ENCODE data around the gene TCEA2.

Gene TCEA2

GRCh38 chr20:64062596-64063388 is at the start of gene TCEA2:
TCEA2 (plus strand) TSS chr20:64063198; CDS start chr20:64063313, 115 bp downstream.
- peak; percentile 95 for DNase-seq

- no peak for DNase-seq
These were observed 47.4 kb upstream of the TCEA2 start for GRCh38 chr20:64015635-64016034.

DNA sequence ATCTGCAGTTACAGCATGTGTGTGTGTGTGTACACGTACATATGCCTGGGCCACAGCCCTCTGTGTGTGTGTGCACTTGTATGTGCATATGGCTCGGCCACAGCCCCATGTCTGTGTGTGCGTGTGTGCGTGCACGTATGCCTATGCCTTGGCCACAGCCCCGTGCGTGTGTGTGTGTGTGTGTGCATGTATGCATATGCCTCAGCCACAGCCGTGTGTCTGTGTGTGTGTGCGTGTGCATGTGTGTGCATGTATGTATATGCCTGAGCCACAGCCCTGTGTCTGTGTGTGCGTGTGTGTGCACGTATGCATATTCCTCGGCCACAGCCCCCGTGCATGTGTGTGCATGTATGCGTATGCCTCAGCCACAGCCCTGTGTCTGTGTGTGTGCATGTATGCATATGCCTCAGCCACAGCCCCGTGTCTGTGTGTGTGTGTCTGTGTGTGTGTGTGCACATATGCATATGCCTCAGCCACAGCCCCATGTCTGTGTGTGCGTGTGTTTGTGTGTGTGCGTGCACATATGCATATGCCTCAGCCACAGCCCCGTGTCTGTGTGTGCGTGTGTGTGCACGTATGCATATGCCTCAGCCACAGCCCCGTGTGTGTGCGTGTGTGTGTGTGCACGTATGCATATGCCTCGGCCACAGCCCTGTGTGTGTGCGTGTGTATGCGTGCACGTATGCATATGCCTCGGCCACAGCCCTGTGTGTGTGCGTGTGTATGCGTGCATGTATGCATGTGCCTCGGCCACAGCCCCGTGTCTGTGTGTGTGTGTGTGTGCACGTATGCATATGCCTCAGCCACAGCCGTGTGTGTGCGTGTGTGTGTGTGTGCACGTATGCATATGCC is 41.6 kb upstream of the TCEA2 start:
- no peak for DNase-seq

GRCh38 chr20:64022671-64023360 is 40.2 kb upstream of the TCEA2 start:
- DNase-seq: no peak

DNA sequence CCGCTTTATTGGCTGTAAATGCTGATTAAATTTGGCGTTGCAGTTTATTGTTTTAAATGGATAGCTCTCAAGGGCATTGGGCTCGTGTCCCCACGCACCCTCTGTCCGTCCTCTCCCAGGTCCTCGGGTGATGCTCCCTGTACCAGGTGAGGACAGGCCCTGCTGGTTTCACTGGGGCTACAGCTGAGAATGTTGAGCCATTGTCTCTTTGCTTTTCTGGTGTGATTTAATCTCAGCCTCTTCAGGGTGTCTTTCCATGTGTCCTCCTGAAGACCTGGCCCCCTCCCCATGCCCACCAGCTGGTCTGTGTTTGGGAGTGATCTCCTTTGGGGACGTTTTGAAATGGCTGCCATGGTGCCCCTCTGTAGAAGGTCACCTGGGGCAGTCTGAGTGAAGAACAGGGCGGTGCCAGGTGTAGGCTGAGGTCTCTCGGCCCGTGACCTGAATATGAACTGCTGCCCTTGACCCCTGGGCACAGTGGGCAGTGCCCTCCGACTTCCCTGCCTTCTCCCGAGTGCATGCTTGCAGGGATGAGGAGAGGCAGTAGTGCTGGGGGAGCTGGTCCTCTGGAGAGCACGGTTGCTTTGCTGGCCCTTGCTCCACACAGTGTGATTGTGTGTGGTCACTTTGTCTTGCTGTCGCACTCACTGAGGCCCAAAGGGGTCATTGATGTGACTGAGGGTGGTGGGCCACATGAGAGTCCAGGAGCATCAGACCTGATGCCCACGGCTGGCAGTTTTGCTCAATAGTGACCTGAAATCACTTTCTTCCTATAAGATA is 39.4 kb upstream of the TCEA2 start:
- no peak for DNase-seq

GRCh38 chr20:64024141-64024990 is 38.6 kb upstream of the TCEA2 start:
- no peak for DNase-seq

GRCh38 chr20:64025101-64025825 is 37.7 kb upstream of the TCEA2 start:
- DNase-seq: no peak

GRCh38 chr20:64025826-64026412 is 37.1 kb upstream of the TCEA2 start:
- no peak for DNase-seq

DNA sequence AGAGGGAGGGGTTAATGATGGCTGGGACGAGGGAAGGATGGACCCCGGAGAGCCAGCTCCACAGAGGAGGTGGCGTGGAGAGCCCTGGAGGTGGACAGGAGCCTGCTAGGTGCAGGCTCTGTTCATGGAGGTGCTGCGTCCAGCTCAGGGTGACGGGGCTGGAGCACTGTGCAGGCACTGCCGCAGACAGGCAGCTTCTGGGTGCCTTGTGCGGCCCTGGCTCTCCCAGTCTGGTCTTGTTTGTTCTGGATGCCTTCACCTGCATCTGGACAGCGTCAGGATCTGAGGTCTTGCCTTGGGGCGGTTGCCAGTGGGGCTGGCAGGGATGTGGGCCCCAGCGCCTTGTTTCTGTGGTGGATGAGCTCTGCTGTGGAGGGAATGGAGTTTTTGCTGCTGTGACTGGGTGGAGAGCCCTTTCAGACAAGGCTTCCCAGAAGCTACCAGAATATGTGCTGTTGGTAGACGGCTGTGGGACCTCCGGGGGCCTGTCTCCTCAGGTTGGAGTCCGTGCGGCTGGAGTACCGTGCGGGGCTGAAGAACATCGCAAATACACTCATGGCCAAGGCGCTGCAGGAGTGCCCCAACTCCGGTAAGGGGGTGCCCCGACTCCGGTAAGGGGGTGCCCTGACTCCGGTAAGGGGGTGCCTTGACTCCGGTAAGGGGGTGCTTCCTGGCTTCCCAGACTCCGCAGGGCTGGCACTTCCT is 34.9 kb upstream of the TCEA2 start:
- no peak for DNase-seq

DNA sequence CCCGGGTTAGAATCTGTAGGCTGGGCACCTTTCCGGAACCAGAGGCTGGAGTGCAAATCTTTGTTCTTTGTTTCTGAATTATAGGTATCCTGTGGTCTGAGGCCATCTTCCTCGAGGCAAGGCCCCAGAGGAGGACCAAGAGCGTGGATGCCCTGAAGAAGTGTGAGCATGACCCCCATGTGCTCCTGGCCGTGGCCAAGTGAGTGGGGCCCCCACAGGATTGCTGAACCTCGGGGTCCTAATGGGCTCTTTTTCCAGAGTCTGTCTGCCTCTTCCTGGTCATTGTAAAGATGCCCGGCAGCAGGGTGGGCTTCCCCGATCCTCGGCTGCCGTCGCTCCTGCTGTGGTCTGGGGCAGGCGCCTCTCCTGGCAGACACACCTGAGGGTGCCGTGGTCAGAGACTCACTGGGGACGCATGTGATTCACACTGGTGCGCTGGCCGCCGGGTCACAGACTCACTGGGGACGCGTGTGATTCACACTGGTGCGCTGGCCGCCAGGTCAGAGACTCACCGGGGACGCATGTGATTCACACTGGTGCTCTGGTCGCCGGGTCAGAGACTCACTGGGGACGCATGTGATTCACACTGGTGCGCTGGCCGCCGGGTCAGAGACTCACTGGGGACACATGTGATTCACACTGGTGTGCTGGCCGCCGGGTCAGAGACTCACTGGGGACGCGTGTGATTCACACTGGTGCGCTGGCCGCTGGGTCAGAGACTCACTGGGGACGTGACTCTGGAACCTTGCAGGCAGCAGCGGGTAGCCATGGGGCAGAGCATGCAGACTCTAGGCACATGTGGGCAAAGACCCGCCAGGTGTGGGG is 33.5 kb upstream of the TCEA2 start:
- DNase-seq: no peak

GRCh38 chr20:64030371-64031134 is 32.4 kb upstream of the TCEA2 start:
- no peak for DNase-seq

DNA sequence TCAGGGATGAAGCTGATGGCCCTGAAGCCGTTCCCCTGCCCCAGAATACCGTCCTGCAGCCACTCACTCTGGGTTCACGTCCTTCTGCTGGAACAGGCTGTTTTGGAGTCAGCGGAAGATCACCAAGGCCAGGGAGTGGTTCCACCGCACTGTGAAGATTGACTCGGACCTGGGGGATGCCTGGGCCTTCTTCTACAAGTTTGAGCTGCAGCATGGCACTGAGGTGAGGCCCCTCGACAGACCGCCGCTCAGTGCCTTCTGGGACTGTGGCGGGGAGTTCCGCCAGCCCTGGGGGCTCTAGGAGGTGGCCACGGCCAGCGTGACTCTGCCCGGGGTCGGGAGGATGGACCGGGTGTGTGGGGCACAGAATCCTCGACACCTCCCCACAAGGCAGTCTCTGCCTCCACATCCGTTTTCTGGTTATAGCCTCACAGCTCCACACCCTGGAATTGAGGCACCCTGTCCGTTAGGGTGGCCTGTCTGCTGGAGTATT is 31.1 kb upstream of the TCEA2 start:
- DNase-seq: no peak

- DNase-seq: no peak
These were observed 30.0 kb upstream of the TCEA2 start for GRCh38 chr20:64032706-64033624.

DNA sequence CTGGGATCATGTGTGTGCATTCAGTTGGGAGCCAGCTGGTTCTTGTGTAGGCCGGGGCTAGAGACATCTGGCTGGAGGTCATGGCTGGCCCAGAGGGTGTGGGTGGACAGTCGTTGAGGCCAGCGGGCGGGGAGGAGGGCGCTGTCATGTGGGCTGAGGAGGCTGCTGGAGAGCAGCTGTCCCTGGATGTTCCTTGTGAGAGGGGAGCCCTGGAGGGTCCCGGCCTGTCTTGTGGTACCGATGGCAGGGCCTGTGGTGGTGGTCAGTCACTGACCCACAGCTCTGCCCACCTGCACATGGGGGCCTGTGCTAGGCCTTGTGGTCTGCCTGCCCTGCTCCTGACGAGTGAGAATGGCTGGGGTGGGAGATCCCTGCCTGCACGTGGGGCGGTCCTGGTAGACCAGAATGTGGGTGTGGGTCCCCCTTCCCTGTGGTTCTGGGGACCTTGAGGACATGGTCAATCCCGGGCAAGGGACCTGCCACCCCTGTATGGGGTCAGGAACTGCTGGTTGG is 29.0 kb upstream of the TCEA2 start:
- DNase-seq: no peak

GRCh38 chr20:64035066-64035932 is 27.7 kb upstream of the TCEA2 start:
- DNase-seq: no peak

GRCh38 chr20:64035933-64036345 is 27.1 kb upstream of the TCEA2 start, which contains the start of gene C20orf204:
C20orf204 (plus strand) TSS chr20:64036182; CDS start chr20:64036324, 142 bp downstream.
- no peak for DNase-seq
